ENCODE results near the gene PLPP2.

GRCh38 chr19:282501-282900, 8.7 kb downstream of the PLPP2 start:
- no peak for TF ChIP-seq CTCF (CRISPR knock-in tag; IDR thresholded peaks at IDR 0.05)
- no peak for TF ChIP-seq ZKSCAN1 (IDR thresholded peaks at IDR 0.05; ENCODE audit: low read length)
- no peak for TF ChIP-seq FOXP1 (IDR thresholded peaks at IDR 0.05)
- no peak for TF ChIP-seq FOXP1 (CRISPR knock-in tag; IDR thresholded peaks at IDR 0.05)
- no peak for TF ChIP-seq ATF4 (CRISPR knock-in tag; IDR thresholded peaks at IDR 0.05)
